HepG2 (cell line): ENCODE measurements around the gene ENTPD6. TPM values are rescaled to one million over a fixed set of nuclear protein-coding genes. Genes with fewer than 3 reads are reported as not detected.

Experiments
- ATAC-seq: fragments of 200-7000 bp; cut with Tn5 transposase; 3 replicates; pipeline ENCODE4 v1.9.1; 2020; ENCODE audit warnings: mild to moderate bottlenecking, moderate library complexity
- BruUV-seq: library from RNA; stranded (reverse); fragments of 400-500 nt; replicated peaks from 2 replicates; lab custom pipeline; 2021; lab: Mats Ljungman, UMichigan
- CTCF ChIA-PET: fragments of 300-600 bp; formaldehyde crosslinking; extraction: SDS; loops from one replicate; lab custom pipeline; 2021; ENCODE audit warnings: low total read pairs, inconsistent platforms, low intra/inter-chr PET ratio; lab: Yijun Ruan, JAX
- POLR2A ChIA-PET: fragments of 350-600 bp; sonication (Branson Sonifier 250); formaldehyde crosslinking; loops from one replicate; lab custom pipeline; 2020; ENCODE audit warnings: antibody characterized with exemption, inconsistent platforms; lab: Yijun Ruan, JAX
- DNase-seq: peaks from one replicate; pipeline ENCODE4 v3.0.0-alpha.2; 2015; ENCODE audit warnings: low spot score
- FAIRE-seq: peaks from 3 replicates; lab custom pipeline; 2011; peaks lifted over from hg19 to GRCh38; lab: Jason Lieb, UNC
- H2AFZ ChIP-seq: one replicate; pipeline ENCODE4 v1.6.1; 2011; ENCODE audit warnings: low read length, inconsistent platforms
- H3K27ac ChIP-seq: fragments of 300-600 bp; 3 replicates; pipeline ENCODE4 v1.8.0; 2011; ENCODE audit warnings: mixed run types, mild to moderate bottlenecking, mixed read lengths, low read length, inconsistent platforms; ENCODE audit not compliant: insufficient read depth; ENCODE audit errors: extremely low read length
- H3K27me3 ChIP-seq, 2 experiments: fragments of 200-600 bp in 1 of 2; 2 replicates in 1 of 2; 3 replicates in 1 of 2; pipeline versions ENCODE4 v1.6.0 to v1.8.0; 2011; ENCODE audit warnings: low read length in 2 of 2, mild to moderate bottlenecking in 2 of 2, moderate library complexity in 2 of 2, inconsistent platforms in 1 of 2; ENCODE audit not compliant: insufficient read depth in 2 of 2, control insufficient read depth in 1 of 2
- H3K36me3 ChIP-seq, 2 experiments: fragments of 200-600 bp in 1 of 2; replicated peaks in 1 of 2; 2 replicates in 1 of 2; 3 replicates in 1 of 2; pipeline versions ENCODE4 v1.5.1 to v1.8.0; 2011; ENCODE audit warnings: low read length in 2 of 2, inconsistent platforms in 1 of 2; ENCODE audit not compliant: insufficient read depth in 2 of 2, control insufficient read depth in 1 of 2
- H3K4me1 ChIP-seq: 2 replicates; pipeline ENCODE4 v1.5.1; 2012; ENCODE audit warnings: low read length, inconsistent platforms; ENCODE audit not compliant: insufficient read depth
- H3K4me2 ChIP-seq: 2 replicates; pipeline ENCODE4 v1.6.0; 2011; ENCODE audit warnings: low read depth, low read length, inconsistent platforms
- H3K4me3 ChIP-seq, 3 experiments: fragments of 200-600 bp in 1 of 3; sonication (generic), shearing (Covaris generic) in 1 of 3; replicated peaks in 1 of 3; 2 replicates each; pipeline ENCODE4 v1.5.1; 2011 to 2016; ENCODE audit warnings: low read length in 3 of 3, inconsistent platforms in 2 of 3, low read depth in 2 of 3, mild to moderate bottlenecking in 2 of 3, control low read depth in 1 of 3, mixed read lengths in 1 of 3; ENCODE audit not compliant: insufficient read depth in 1 of 3
- H3K79me2 ChIP-seq: one replicate; pipeline ENCODE4 v1.6.1; 2011; ENCODE audit warnings: low read length, inconsistent platforms; ENCODE audit not compliant: insufficient read depth
- H3K9ac ChIP-seq: 2 replicates; pipeline ENCODE4 v1.6.0; 2011; ENCODE audit warnings: mild to moderate bottlenecking, low read depth, low read length, inconsistent platforms; ENCODE audit not compliant: insufficient read depth
- H3K9me3 ChIP-seq: 2 replicates; pipeline ENCODE4 v1.5.1; 2012; ENCODE audit warnings: mild to moderate bottlenecking, low read length
- H4K20me1 ChIP-seq: 2 replicates; pipeline ENCODE4 v1.6.0; 2011; ENCODE audit warnings: inconsistent platforms, mild to moderate bottlenecking, low read length, moderate library complexity; ENCODE audit not compliant: insufficient read depth
- ARID2 ChIP-seq: sonication (generic); formaldehyde crosslinking; IDR thresholded peaks from 2 replicates; pipeline ENCODE4 v1.8.1; 2022; ENCODE audit warnings: mild to moderate bottlenecking, missing genetic modification reagents, borderline replicate concordance
- ATF7-NPFF ChIP-seq: sonication (generic); formaldehyde crosslinking; IDR thresholded peaks from 2 replicates; pipeline ENCODE4 v1.8.1; 2023; ENCODE audit warnings: mild to moderate bottlenecking, low read depth, missing genetic modification reagents, moderate library complexity
- FOXC1 ChIP-seq: sonication (generic); formaldehyde crosslinking; IDR thresholded peaks from 2 replicates; pipeline ENCODE4 v1.8.0; 2022; ENCODE audit warnings: mild to moderate bottlenecking, missing genetic modification reagents, borderline replicate concordance
- GFI1 ChIP-seq: sonication (generic); formaldehyde crosslinking; IDR thresholded peaks from 2 replicates; pipeline ENCODE4 v1.5.0; 2020; ENCODE audit warnings: missing genetic modification reagents, mild to moderate bottlenecking, borderline replicate concordance
- HMG20A ChIP-seq: IDR thresholded peaks from 2 replicates; pipeline ENCODE4 v1.6.1; 2016; ENCODE audit warnings: borderline replicate concordance
- MAFK ChIP-seq, 2 experiments: IDR thresholded peaks in 1 of 2; conservative IDR thresholded peaks in 1 of 2; 2 replicates each; pipeline ENCODE4 v1.6.1; 2011; ENCODE audit warnings: improper control_type of control experiment in 2 of 2, low read length in 2 of 2
- PAWR ChIP-seq: sonication (generic); formaldehyde crosslinking; IDR thresholded peaks from 2 replicates; pipeline ENCODE4 v1.4.0; 2020; ENCODE audit warnings: missing genetic modification reagents, mild to moderate bottlenecking, borderline replicate concordance
- RBM22 ChIP-seq: fragments of 200-400 bp; formaldehyde crosslinking; optimal IDR thresholded peaks from 2 replicates; pipeline ENCODE3; 2017; ENCODE audit warnings: mild to moderate bottlenecking, low read length, moderate library complexity
- SRY ChIP-seq: sonication (generic); formaldehyde crosslinking; IDR thresholded peaks from 2 replicates; pipeline ENCODE4 v1.8.0; 2022; ENCODE audit warnings: mild to moderate bottlenecking, missing genetic modification reagents
- U2AF1 ChIP-seq: fragments of 200-400 bp; formaldehyde crosslinking; optimal IDR thresholded peaks from 2 replicates; pipeline ENCODE3; 2017; ENCODE audit warnings: mild to moderate bottlenecking, low read depth, low read length
- ZNF546 ChIP-seq: sonication (generic); formaldehyde crosslinking; conservative IDR thresholded peaks from 2 replicates; pipeline ENCODE4 v1.8.1; 2023; ENCODE audit warnings: mild to moderate bottlenecking, missing genetic modification reagents
- ZNF552 ChIP-seq: sonication (generic); formaldehyde crosslinking; IDR thresholded peaks from 2 replicates; pipeline ENCODE4 v1.9.0; 2022; ENCODE audit warnings: missing genetic modification reagents, mild to moderate bottlenecking, borderline replicate concordance
- ZNF7 ChIP-seq: IDR thresholded peaks from 2 replicates; pipeline ENCODE4 v1.6.1; 2016; ENCODE audit warnings: missing biosample characterization, missing genetic modification reagents
- ZNF768 ChIP-seq: sonication (generic); formaldehyde crosslinking; IDR thresholded peaks from 2 replicates; pipeline ENCODE4 v1.4.0; 2020; ENCODE audit warnings: missing genetic modification reagents
- WGBS: methylation state at CpG from one replicate; pipeline ENCODE4 v1.1.6; 2017; ENCODE audit warnings: low lambda C conversion rate; 5-methylcytosine and 5-hydroxymethylcytosine counted together
- in situ Hi-C: cut with HindIII; loops from 2 replicates; pipeline ENCODE4 v1.10.0; 2017; ENCODE audit warnings: low pct_unique_long_range_greater_than_20kb; ENCODE audit not compliant: extremely low pct_ligation_motif_present
- intact Hi-C: fragments of 100-400 bp; cut with micrococcal nuclease; formaldehyde crosslinking; loops from one replicate; pipeline ENCODE4 v1.10.0; 2022; ENCODE audit not compliant: unreplicated experiment
- polyA plus RNA-seq, 8 experiments: library from polyadenylated mRNA; depleted of rRNA in 3 of 8; stranded (reverse) in 7 of 8; unstranded in 1 of 8; fragments of >200 nt; fragmentation: Illumina TruSeq in 4 of 8; extraction: Trizol in 4 of 8; gene quantifications; 2 replicates each; pipeline versions ENCODE4 v1.2.1 to v1.2.3, GENCODE V29; 2011 to 2016; ENCODE audit warnings: low read depth in 4 of 8, missing spikeins in 1 of 8, mixed read lengths in 1 of 8; ENCODE audit not compliant: insufficient read depth in 1 of 8
- total RNA-seq, 5 experiments: library from RNA; depleted of rRNA; stranded (reverse); fragments of >200 nt; fragmentation: Illumina TruSeq; extraction: Trizol; gene quantifications; 2 replicates each; pipeline ENCODE4 v1.2.3, GENCODE V29; 2016; ENCODE audit warnings: low read depth in 1 of 5
- TF ChIP-seq, protein P1 (sequence below): IDR thresholded peaks from 2 replicates; pipeline ENCODE4 v1.6.1; 2016; ENCODE audit warnings: mild to moderate bottlenecking
- TF ChIP-seq, protein P2 (sequence below): sonication (generic); formaldehyde crosslinking; conservative IDR thresholded peaks from 2 replicates; pipeline ENCODE4 v1.8.1; 2023; ENCODE audit warnings: missing genetic modification reagents

ENTPD6 gene
- total and polyA plus RNA-seq, 2 of the 13 experiments (the other 11 are each of a cell fraction or from before 2014, with no cell fraction given): 164 to 172 TPM

DNA sequence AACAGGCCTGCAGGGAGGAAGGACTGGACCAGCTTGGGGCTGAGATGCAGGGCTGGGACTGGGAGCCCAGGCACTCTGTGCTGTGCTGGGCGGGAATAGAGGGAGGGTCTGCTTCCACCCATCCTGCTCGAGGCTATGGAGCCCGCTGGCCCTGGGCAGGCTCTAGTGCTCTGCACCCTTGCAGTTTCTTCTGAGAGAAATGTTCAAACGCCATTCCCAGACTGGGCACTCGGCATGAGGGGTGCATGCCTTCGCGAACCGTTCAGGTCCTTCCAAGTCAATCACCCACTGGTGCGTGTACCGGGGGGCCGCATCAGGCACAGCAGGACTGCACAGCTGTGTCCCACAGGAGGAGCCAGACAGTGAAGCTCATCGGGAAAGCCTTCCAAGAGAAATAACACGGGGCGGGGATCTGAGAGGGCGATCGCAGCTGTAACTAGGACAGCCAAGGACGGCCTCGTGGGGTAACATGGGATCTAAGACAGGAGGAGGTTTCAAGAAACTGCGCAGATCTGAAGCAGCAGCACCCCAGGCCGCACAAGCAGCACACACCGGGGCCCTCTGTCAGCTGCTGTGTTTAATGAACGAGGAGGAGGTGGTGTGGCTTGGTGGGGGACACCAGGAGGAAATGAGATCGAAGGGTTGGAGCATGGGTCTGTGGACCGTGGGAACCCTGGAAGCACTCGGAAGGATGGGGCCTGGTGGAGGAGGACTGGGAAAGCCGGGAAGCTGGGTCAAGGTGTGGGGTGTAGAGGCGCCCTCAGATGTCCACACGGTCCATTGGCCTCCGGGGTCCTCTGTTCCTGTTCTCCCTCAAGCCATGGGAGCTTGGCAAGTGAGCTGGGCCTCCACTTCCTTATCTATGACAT, 26.3 kb downstream of the ENTPD6 start (continued):
- TF ChIP-seq ZNF768 (0 out of 2 replicates have a peak, but pooled peaks have one; percentile 5), ZNF7 (CRISPR knock-in tag) (no peak), SRY (0 out of 2 replicates have a peak, but pooled peaks have one; percentile 29), ARID2 (CRISPR knock-in tag) (no peak)
- TF ChIP-seq, protein P1, sequence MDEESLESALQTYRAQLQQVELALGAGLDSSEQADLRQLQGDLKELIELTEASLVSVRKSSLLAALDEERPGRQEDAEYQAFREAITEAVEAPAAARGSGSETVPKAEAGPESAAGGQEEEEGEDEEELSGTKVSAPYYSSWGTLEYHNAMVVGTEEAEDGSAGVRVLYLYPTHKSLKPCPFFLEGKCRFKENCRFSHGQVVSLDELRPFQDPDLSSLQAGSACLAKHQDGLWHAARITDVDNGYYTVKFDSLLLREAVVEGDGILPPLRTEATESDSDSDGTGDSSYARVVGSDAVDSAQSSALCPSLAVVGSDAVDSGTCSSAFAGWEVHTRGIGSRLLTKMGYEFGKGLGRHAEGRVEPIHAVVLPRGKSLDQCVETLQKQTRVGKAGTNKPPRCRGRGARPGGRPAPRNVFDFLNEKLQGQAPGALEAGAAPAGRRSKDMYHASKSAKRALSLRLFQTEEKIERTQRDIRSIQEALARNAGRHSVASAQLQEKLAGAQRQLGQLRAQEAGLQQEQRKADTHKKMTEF (CRISPR knock-in tag): no peak

- no peaks in the 10 kb centered on the region for H3K79me2 ChIP-seq
- H4K20me1 ChIP-seq: no peaks in the 10 kb centered on the region
- H3K4me2 ChIP-seq: no peak overlapping the region; the same call in 1 of the 2 replicates
- DNase-seq (no peak), FAIRE-seq (no peak), ATAC-seq (peak; percentile 39)
- in situ Hi-C loops (no loop called here), intact Hi-C loops (loop anchor here (1.0 to 2.0 kb wide), 2 partner anchors 25 to 28 kb away; partner anchors contain the start of gene ENTPD6)
- BruUV-seq: no TSS peak
- H3K27me3 ChIP-seq: no peaks in the 10 kb centered on the region
- H3K4me3 ChIP-seq: no peak overlapping the region
- ChIA-PET CTCF (interaction anchor here (1.4 kb wide), 1 partner anchor 25 kb away, joined by 11 read pairs; the partner anchor contains the start of gene PYGB), POLR2A (interaction anchor here (2.2 to 6.5 kb wide), 3 partner anchors 10 to 27 kb away, joined by 9 to 72 read pairs (median 15); partner anchors contain the start of genes ENTPD6 and PYGB)
- peaks cover 44% of the 10 kb centered on the region for H3K4me1 ChIP-seq
- peak overlapping the region; percentile 29; the same call in 1 of the 2 replicates for H3K9ac ChIP-seq
- H3K9me3 ChIP-seq: no peaks in the 10 kb centered on the region
- peaks cover 15 to 32% of the 10 kb centered on the region in 2 experiments for H3K36me3 ChIP-seq
- WGBS: 72% methylated on average over 20 of the region's 21 CpGs
- H2AFZ ChIP-seq: no peak overlapping the region
- peak overlapping the region; percentile 54 for H3K27ac ChIP-seq
- TF ChIP-seq RBM22 (peak; percentile 75), ZNF546 (peak; percentile 68; the same call in 1 of the 2 replicates), PAWR (0 out of 2 replicates have a peak, but pooled peaks have one; percentile 53), U2AF1 (no peak), FOXC1 (CRISPR knock-in tag) (peak; percentile 42; the same call in 1 of the 2 replicates), ATF7-NPFF (peak; percentile 61; the same call in 1 of the 2 replicates), MAFK (conservative IDR thresholded peaks at IDR 0.05 in 1 of 2, IDR thresholded peaks at IDR 0.05 in 1 of 2; ENCODE audit: low read length in 2 of 2) (no peak), HMG20A (no peak), GFI1 (CRISPR knock-in tag) (no peak), ZNF552 (CRISPR knock-in tag) (peak; percentile 40; the same call in 1 of the 2 replicates)
- TF ChIP-seq, protein P2, sequence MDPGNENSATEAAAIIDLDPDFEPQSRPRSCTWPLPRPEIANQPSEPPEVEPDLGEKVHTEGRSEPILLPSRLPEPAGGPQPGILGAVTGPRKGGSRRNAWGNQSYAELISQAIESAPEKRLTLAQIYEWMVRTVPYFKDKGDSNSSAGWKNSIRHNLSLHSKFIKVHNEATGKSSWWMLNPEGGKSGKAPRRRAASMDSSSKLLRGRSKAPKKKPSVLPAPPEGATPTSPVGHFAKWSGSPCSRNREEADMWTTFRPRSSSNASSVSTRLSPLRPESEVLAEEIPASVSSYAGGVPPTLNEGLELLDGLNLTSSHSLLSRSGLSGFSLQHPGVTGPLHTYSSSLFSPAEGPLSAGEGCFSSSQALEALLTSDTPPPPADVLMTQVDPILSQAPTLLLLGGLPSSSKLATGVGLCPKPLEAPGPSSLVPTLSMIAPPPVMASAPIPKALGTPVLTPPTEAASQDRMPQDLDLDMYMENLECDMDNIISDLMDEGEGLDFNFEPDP (CRISPR knock-in tag): 0 out of 2 replicates have a peak, but pooled peaks have one; percentile 61
Measured at GRCh38 chr20:25222461-25223178, 27.1 kb downstream of the ENTPD6 start.
